Small intestine (tissue), 4 donors: ENCODE measurements around the gene ZNF777. TPM values are rescaled to one million over a fixed set of nuclear protein-coding genes. Genes with fewer than 3 reads are reported as not detected.

ENCODE experiments used
- polyA plus RNA-seq, 4 donors: library from polyadenylated mRNA; stranded (reverse) in 3 of 4; unstranded in 1 of 4; fragments of 200-250 nt in 3 of 4; fragments of 120-200 nt in 1 of 4; gene quantifications; one replicate each; pipeline versions ENCODE4 v1.2.1 to v1.2.3, GENCODE V29; 2013
- donor health status: healthy with polysubstance abuse.
- donor health status: Bipolar disorder and iron deficiency.
- donor health status: healthy.

Gene ZNF777
- polyA plus RNA-seq, 4 donors = 3.0 to 10.4 (median 6.8) TPM

Other genes with a start within 250 kb of the ZNF777 start
- 10 to 100 TPM in 3 of 4 donors, 1 to 10 TPM in 1; 9.0 to 17.3 (median 15.6) TPM for gene ZNF212, start 221.4 kb downstream of the ZNF777 start, polyA plus RNA-seq
- 1 to 10 TPM; 3.2 to 9.8 (median 5.0) TPM for gene ZNF783, start 198.9 kb downstream of the ZNF777 start, polyA plus RNA-seq
- gene ZNF746, start 36.7 kb upstream of the ZNF777 start, polyA plus RNA-seq = 10 to 100 TPM in 1 of 4 donors, 1 to 10 TPM in 3; 6.0 to 11.3 (median 7.4) TPM